ENCODE measurements around the gene ITGBL1. TPM values are rescaled to one million over a fixed set of nuclear protein-coding genes. Genes with fewer than 3 reads are reported as not detected.

The ITGBL1 gene
- total and polyA plus RNA-seq, 2 experiments from 2014 or later: 332 to 462 TPM

DNA sequence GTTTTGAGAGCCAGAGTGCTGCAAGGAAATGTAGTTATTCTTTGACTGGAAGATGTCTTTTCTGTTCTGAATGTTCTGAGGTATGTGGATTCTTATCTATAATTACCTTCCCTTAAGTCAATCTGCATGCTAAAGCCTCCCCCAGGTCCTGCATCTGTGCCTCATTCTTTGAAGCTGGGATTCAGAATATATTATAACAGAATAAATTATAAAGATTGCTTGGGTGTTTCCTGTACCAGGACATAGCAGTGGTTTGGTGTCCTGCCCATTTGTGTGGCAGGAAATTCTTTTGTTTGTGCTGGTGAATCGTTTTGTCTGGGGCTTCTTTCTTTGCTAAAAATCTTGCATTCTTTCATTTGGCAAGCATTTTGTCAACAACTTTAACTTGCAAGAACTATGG is 60.2 kb downstream of the ITGBL1 start:
- in situ Hi-C loops (cut with MboI): no loop called here
- Histone ChIP-seq H3K79me2 (ENCODE audit: insufficient read depth) (peaks cover 94% of the 10 kb centered on the region), H3K4me2 (ENCODE audit: unreplicated experiment) (peak overlapping the region; percentile 72), H3K27ac (peak overlapping the region; percentile 54), H3K4me3 (peak overlapping the region; percentile 42), H3K27me3 (replicated peaks; ENCODE audit: insufficient read depth) (no peaks in the 10 kb centered on the region), H3K4me1 (ENCODE audit: insufficient read depth) (peaks cover 67% of the 10 kb centered on the region), H2AFZ (no peak overlapping the region), H3K9ac (peak overlapping the region; percentile 17; the same call in 1 of the 2 replicates), H3K36me3 (ENCODE audit: low read depth) (peaks cover 3% of the 10 kb centered on the region; the same call in 1 of the 2 replicates), H3F3A (ENCODE audit: insufficient read depth) (peaks cover 65% of the 10 kb centered on the region), H3K9me2 (ENCODE audit: insufficient read depth) (no peaks in the 10 kb centered on the region), H3K9me3 (ENCODE audit: low read depth) (no peaks in the 10 kb centered on the region), H4K20me1 (ENCODE audit: insufficient read depth) (peaks cover 4% of the 10 kb centered on the region; the same call in 1 of the 2 replicates)
- DNase-seq: peak; percentile 71
- TF ChIP-seq EZH2 (IDR thresholded peaks at IDR 0.05; ENCODE audit: insufficient read depth, poor library complexity, severe bottlenecking): no peak
- TF ChIP-seq EZH2phosphoT487 (IDR thresholded peaks at IDR 0.05; ENCODE audit: insufficient read depth, low read depth): no peak
- 0 to 4% methylated on average over 1 of the region's 1 CpG for WGBS, 2 experiments (ENCODE audit: low coverage in 1 of 2, low lambda C conversion rate in 2 of 2, missing lambda C conversion rate in 2 of 2)

DNA sequence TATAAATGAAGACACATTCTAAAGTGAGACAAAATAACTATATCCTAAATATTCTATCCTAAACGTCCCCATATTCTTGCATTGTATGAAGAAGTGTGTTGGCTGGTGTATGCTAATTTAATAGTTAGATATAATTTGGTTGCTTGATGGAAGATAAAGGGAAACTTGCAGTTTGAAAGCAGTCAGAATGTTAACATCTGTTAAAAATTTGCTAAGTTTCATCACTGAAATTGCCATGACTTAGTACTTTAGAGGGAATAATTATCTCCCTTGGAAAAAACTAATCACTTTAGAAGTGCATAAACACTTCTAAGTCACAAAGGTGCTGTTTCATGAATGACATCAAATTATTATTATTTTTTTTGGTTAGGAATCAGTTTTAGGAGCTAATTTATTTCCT is 61.6 kb downstream of the ITGBL1 start:
- TF ChIP-seq EZH2phosphoT487 (IDR thresholded peaks at IDR 0.05; ENCODE audit: insufficient read depth, low read depth): no peak
- Histone ChIP-seq H3K79me2 (ENCODE audit: insufficient read depth) (peaks cover 96% of the 10 kb centered on the region), H3K36me3 (ENCODE audit: low read depth) (peaks cover 3% of the 10 kb centered on the region; the same call in 1 of the 2 replicates), H3K27ac (peak overlapping the region; percentile 11), H3K9me2 (ENCODE audit: insufficient read depth) (no peaks in the 10 kb centered on the region), H2AFZ (no peak overlapping the region), H4K20me1 (ENCODE audit: insufficient read depth) (peaks cover 4% of the 10 kb centered on the region; the same call in 1 of the 2 replicates), H3K4me2 (ENCODE audit: unreplicated experiment) (peak overlapping the region; percentile 72), H3K27me3 (replicated peaks; ENCODE audit: insufficient read depth) (no peaks in the 10 kb centered on the region), H3K9ac (no peak overlapping the region), H3F3A (ENCODE audit: insufficient read depth) (peaks cover 56% of the 10 kb centered on the region), H3K4me3 (no peak overlapping the region), H3K4me1 (ENCODE audit: insufficient read depth) (peaks cover 67% of the 10 kb centered on the region), H3K9me3 (ENCODE audit: low read depth) (no peaks in the 10 kb centered on the region)
- WGBS, 2 experiments (ENCODE audit: low coverage in 1 of 2, low lambda C conversion rate in 2 of 2, missing lambda C conversion rate in 2 of 2): 38 to 52% methylated on average over 1 of the region's 1 CpG
- in situ Hi-C loops (cut with MboI): no loop called here
- peak; percentile 36 for DNase-seq

DNA sequence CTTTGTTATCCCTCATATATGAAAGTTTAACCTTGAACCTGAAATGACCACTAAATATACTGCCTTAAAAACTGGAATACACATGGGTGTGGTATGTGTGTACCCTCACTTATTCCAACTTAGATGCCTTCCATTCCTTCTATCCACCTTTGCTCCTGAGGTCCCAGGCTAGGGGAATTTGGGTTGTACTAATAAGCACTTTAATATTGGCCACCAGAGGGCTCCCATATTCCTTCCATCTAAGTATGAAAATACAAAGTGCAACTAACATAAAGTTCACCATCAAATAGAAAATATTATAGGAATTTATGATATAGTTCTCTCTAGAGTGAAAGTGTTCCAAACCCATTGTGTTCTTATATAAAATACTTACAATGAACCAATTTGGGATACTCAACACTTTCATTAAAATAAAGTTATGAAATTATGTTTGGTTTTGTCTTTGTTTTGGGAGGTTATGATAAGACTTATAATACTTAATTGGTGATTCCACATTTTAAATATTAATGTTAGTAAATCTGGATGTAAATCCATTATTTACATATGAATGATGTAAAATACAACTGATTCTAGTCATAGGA is 62.3 kb downstream of the ITGBL1 start:
- Histone ChIP-seq H3K36me3 (ENCODE audit: low read depth) (peaks cover 3% of the 10 kb centered on the region; the same call in 1 of the 2 replicates), H3K4me3 (no peak overlapping the region), H3K9me2 (ENCODE audit: insufficient read depth) (no peaks in the 10 kb centered on the region), H3K4me1 (ENCODE audit: insufficient read depth) (peaks cover 67% of the 10 kb centered on the region), H3K9ac (no peak overlapping the region), H4K20me1 (ENCODE audit: insufficient read depth) (peaks cover 4% of the 10 kb centered on the region; the same call in 1 of the 2 replicates), H3K4me2 (ENCODE audit: unreplicated experiment) (peak overlapping the region; percentile 72), H3K27ac (peak overlapping the region; percentile 11; the same call in 1 of the 2 replicates), H3F3A (ENCODE audit: insufficient read depth) (peaks cover 56% of the 10 kb centered on the region), H3K27me3 (replicated peaks; ENCODE audit: insufficient read depth) (no peaks in the 10 kb centered on the region), H3K79me2 (ENCODE audit: insufficient read depth) (peaks cover 97% of the 10 kb centered on the region), H2AFZ (no peak overlapping the region), H3K9me3 (ENCODE audit: low read depth) (no peaks in the 10 kb centered on the region)
- peak; percentile 74 for DNase-seq
- in situ Hi-C loops (cut with MboI): no loop called here
- TF ChIP-seq EZH2phosphoT487 (IDR thresholded peaks at IDR 0.05; ENCODE audit: insufficient read depth, low read depth) (no peak), EZH2 (IDR thresholded peaks at IDR 0.05; ENCODE audit: insufficient read depth, poor library complexity, severe bottlenecking) (no peak)

DNA sequence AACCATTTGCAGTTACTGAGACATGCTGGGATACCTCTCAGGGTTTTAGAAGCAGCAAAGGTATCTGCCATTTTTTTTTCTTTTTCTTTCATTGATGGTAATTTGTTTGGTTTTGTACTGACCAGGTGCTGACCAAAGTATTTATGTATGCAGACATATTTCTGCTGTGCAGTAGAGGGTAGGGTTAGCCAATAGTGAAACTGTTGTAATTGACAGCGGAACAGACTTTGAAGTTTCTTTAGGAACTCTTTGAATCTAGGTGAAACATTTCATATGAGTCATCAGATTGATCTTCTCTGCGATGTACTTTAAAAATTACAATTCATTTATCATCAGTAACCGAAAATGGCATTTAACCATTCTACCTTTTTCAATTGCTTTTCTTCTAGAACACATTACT is 63.0 kb downstream of the ITGBL1 start:
- peaks cover 97% of the 10 kb centered on the region for H3K79me2 ChIP-seq (ENCODE audit: insufficient read depth)
- H3K4me1 ChIP-seq (ENCODE audit: insufficient read depth): peaks cover 73% of the 10 kb centered on the region
- H3K9ac ChIP-seq: no peak overlapping the region
- H3K27ac ChIP-seq: no peak overlapping the region
- DNase-seq: no peak
- H3F3A ChIP-seq (ENCODE audit: insufficient read depth): peaks cover 58% of the 10 kb centered on the region
- TF ChIP-seq EZH2phosphoT487 (IDR thresholded peaks at IDR 0.05; ENCODE audit: insufficient read depth, low read depth) (no peak), EZH2 (IDR thresholded peaks at IDR 0.05; ENCODE audit: insufficient read depth, poor library complexity, severe bottlenecking) (no peak)
- no peaks in the 10 kb centered on the region for H3K9me2 ChIP-seq (ENCODE audit: insufficient read depth)
- H3K9me3 ChIP-seq (ENCODE audit: low read depth): no peaks in the 10 kb centered on the region
- H3K4me2 ChIP-seq (ENCODE audit: unreplicated experiment): peak overlapping the region; percentile 72
- no peaks in the 10 kb centered on the region for H3K27me3 ChIP-seq (replicated peaks; ENCODE audit: insufficient read depth)
- no peak overlapping the region for H2AFZ ChIP-seq
- 92 to 100% methylated on average over 3 of the region's 3 CpGs for WGBS, 2 experiments (ENCODE audit: low coverage in 1 of 2, low lambda C conversion rate in 2 of 2, missing lambda C conversion rate in 2 of 2)
- H3K36me3 ChIP-seq (ENCODE audit: low read depth): peaks cover 3% of the 10 kb centered on the region; the same call in 1 of the 2 replicates
- in situ Hi-C loops (cut with MboI): no loop called here
- H4K20me1 ChIP-seq (ENCODE audit: insufficient read depth): peaks cover 4% of the 10 kb centered on the region; the same call in 1 of the 2 replicates
- no peak overlapping the region for H3K4me3 ChIP-seq
